DMS79 treated with DMSO at 0.1 percent for 48 hours (cell line): Measurements from ENCODE around the gene AGBL3.
"Not testable (repeated sequence)": the region's sequence is repeated elsewhere in the genome, so short reads cannot be mapped to it uniquely, and the experiment has no call there.

ENCODE experiments used
- DNase-seq: peaks from one replicate; lab custom pipeline; 2025; lab: John Stamatoyannopoulos, UW

The AGBL3 gene

DNA sequence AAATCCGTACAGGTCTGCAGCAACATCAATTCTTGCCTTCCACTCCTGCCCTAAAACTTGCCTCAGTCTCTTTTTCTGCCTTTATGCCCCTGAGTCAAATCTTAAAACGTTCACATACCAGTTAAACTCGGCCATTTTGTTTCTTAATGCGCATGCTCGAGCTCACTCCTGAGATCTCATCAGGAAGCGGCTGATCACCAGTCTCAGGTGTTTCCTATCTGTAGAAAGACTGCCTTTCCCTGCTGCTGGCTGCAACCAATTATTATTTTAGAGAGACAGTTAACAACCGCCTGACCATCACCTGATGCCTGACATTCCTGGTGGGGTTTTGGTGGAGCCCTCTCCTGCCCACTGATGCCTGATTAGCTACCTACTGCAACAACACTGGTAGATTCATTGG lies 91.3 kb downstream of the AGBL3 start:
- DNase-seq = no peak

DNA sequence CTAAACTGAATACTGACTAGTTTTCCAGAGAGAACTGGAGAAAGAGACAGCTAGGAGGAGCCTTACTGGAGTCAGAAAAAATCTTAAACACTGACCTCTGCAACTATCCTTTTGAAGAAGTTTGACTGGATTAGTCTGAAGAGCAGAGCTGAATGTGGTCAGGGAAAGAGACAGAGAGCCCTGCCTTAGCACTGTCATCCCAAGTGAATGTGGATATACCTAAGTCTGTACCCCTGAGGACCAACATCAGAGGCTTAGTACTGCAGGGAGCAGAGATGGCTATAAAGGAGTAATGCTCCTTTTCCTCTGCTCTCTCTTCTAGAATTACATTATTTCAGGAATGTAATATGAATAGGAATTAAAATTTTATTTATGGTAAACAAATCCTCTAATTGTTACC lies 91.7 kb downstream of the AGBL3 start:
- no peak for DNase-seq

DNA sequence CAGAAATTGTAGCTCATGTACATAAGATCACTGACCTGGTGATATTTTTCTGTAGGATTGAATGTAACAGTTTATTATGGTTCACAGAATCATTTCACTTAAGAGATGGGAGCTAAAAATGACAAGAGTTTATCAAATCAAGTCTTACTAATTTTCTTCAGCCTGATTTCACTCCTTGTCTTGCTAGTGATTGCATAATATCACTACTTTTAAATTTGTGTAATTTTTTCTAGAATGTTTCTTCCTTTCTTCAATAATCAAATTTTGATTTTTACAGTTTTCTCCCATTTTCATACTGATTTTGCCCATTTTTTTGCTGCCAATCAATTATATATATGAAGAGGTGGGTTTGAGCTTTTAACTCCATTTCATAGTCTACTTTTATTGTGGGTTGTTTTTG lies 92.8 kb downstream of the AGBL3 start:
- no peak for DNase-seq

DNA sequence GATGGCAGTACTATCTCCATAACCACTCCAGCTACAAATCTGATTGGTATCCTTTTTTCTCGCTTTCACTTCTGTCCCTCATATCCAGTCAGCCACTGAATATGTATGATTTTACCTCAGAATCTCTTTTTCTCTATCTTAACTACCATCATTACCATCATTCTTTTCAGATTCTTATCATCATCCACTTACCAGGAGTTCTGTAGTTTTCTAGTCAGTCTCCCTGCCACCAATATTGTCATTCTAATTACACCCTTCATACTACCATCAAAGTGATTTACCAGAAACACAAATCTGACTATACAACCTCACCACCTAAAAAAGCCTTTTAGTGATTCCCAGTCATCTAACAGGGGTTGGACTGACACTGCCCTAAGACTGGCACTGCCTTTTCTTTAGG lies 96.7 kb downstream of the AGBL3 start:
- no peak for DNase-seq

DNA sequence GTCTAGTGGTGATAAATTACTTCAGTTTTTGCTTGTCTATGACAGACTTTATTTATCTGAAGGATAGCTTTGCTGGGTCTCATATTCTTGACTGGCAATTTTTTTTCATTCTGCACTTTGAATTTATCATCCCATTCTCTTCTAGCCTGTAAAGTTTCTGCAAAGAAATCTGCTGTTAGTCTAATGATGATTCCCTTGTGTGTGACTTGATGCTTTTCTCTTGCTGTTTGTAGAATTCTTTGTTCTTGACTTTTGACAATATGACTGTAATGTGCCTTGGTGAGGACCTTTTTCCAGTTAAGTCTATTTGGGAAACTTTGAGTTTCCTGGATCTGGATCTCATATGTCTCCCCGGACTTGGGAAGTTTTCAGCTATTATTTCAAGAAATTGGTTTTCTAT lies 102.3 kb downstream of the AGBL3 start:
- no peak for DNase-seq

DNA sequence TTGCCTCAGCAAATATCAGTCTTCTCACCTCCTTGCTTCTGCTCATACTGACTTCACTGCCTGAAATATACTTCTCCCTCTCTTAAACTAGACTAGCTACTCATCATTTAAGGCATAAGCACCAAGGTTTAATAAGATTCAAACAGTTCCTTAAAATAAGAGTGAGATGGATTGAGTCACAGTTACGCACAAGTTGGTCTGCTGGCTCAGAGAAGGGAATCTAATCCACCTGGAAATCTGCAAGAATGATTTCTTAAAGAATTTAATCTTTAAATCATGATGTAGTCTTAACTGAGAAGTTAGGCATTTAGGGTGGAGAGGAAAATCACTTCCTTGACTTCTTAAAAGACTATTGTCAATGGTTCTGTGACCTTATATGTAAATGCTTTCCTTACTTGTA lies 105.4 kb downstream of the AGBL3 start:
- no peak for DNase-seq

DNA sequence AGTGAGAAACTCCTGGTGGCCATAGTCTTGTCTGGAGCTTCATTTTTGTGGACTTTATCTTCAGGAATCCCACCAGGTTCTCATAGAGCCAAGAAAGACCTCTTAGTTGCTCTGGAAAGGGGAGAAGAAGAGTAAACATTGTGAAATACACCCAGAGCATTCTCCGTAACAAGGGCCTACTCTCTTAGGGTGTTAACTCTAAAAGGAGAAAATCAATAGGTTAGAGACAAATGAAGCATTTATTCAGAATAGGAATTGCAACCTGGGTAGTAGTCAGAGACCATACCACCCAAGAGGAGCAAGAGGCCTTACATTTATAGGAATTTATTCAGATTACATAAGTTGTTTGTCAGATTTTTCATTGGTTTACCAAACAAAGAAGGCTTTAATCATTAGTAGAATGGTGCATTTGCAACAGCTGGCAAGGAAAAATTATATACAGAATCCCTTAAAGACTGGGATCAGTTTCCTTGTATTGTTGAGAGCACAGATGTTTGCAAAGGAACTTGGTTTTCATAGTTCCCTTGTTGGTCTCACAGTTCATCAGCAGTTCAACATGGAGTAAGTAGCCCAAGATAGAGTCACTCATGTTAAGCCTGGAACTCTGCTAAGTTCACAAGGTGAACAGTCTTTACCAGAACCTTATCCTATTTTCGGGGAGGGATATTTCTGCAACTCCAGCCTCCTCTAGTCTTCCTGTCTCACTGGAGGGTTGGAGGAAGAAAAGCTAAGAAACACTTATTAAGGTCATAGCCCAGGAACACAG lies 108.3 kb downstream of the AGBL3 start:
- no peak for DNase-seq

DNA sequence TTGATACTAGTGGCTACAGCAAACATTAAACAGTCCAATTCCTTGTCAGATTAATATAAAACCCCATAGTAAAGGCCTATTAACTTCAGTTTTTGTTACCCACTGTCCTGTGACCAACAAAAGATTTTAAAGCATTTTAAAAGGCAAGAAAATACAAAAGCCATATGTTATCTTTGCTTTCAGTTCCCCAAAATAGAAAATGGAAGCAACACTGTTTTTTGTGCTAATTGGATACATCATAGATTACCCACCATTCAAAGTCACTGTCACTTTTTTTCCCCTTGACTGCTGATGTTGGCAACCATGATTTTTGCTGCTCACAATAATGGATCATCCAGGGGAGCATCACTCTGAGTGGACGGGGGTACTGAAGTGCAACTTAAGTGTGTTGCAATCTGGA lies 109.1 kb downstream of the AGBL3 start:
- DNase-seq = no peak

DNA sequence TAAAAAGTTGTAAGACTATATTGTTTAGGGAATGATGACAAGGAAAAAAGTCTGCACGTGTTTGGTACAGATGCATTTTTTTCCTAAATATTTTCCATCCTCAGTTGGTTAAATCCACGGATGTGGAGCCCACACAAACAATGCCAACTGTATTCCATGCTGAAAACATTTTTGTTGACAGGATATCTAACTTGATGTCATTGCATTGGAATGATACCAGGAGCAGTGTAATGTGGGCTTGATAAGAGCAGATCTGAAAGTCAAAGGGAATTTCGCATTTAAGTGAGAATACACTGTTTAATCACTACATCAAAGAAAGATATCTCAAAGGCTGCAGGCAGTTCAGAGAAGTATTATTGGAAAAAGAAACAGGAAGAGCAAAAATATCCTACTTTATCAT lies 112.1 kb downstream of the AGBL3 start:
- no peak for DNase-seq

DNA sequence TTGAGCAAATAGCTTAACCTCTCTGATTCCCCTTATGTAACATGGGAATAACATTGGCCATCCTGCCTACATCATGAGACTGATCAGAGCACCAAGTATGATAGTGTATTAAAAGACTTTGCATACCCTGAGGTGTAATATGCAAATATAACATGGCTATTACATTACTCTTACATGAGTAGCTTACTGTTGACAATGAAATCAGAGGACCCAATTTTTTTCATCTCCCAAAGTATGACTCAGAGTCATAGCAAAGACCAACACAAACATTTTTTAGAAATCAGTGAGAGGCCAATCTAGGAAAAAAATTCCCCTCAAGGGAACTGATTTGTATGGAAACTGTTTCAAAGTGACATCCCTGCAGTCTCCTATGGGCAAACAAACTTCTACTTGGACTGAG lies 114.5 kb downstream of the AGBL3 start:
- no peak for DNase-seq

DNA sequence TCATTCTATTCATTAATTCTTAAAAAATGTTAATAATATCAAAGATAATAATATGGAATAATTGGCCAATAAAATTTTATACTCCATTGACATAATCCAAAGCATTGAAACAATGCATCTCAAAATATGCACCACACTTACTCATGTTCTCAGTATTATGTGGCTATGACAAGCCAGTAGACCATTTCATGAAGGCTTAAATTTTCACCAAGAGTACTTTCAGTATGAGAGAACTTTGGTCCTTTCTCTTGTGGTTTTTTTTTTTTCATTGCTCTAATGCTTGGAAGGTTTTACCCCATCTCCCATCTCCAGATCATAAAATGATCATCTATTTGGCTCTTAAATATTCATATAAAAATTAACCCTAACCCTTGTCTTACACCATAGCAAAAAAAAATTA lies 116.1 kb downstream of the AGBL3 start:
- no peak for DNase-seq

DNA sequence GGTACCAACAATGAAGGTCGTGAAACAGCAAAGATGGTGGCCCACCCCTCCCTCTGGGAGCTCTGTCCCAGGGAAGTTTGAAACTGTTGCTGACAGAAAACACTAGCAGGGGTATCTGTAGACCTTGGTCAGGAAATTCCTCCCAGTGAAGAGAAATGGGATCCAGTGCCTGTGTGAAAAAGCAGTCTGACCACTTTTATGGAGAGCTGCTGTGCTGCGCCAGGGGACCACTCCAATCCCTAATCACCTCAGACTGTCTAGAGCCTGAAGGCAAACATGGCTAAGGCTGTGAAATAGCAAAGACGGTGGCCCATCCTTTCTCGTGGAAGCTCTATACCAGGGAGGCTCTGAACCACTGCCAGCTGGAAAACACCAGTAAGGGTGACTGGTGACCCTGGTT lies 123.3 kb downstream of the AGBL3 start:
- no peak for DNase-seq

DNA sequence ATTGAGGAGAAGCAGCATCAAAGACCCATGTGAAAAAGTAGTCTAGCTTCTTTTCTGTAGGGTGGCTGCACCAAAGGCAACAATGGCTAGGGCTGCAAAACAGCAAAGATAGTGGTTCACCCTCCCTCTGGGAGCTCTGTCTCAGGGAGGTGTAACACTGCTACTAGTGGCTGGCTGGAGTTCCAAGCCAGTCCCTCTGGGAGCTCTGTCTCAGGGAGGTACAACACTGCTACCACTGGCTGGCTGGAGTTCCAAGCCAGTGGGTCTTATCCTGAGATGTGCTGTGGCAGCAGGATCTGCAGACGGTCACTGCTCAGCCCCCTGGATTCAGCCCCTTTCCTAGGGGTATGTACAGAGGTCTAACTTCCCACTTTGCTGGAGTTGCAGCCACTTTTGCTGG lies 123.7 kb downstream of the AGBL3 start:
- no peak for DNase-seq

DNA sequence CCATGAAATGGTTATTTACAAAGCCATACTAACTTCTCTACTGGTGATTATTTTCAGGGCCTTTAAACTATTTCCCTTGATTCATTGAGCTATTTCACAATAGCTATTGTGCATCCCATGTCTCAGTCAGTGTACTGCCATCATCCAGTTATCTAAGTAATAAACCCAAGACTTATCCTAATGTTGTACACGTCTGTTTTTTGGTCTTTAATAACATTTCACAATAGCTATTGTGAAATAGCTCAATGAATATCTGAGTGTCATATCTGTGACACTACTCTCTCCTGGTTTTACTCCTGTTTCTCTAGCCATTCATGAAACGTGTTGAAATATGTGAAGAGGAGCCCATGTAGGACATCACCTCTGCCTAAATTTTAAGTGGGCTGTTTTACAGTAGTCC lies 125.1 kb downstream of the AGBL3 start:
- no peak for DNase-seq

DNA sequence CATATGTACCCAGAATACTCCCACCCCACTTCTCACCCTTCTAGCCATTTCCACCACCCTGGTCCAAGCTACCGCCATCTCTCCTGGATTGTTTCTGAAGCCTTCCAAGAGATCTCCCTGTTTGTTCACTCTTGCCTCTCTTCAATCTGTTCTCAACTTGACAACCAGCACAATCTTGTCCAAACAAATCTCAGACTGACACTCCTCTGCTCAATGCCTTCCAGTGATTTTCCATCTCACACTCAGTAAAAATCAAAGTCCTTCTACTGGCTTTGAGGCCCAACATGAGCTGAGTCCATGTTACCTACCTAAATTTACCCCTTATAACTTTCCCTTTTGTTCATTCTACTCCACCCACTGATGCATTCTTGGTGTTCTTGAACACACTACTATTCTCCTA lies 128.3 kb downstream of the AGBL3 start:
- no peak for DNase-seq

DNA sequence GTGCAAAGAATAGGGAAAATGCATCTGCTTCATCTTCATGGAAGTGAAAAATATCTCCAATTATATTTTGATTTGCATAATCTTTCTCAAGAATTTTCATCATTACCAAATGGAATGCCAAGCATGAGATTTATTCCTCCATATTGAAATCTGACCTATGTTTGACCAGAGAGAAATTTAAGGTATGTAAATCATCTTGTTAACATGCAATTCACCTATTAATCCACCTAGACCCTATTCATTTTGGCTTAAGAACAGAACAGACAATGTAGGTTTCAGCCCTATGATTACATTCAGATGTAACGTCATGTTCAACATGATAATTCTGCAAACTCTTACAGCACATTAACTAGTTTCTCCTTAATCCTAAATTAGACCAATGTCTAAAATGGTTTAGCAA lies 130.8 kb downstream of the AGBL3 start:
- DNase-seq = no peak

DNA sequence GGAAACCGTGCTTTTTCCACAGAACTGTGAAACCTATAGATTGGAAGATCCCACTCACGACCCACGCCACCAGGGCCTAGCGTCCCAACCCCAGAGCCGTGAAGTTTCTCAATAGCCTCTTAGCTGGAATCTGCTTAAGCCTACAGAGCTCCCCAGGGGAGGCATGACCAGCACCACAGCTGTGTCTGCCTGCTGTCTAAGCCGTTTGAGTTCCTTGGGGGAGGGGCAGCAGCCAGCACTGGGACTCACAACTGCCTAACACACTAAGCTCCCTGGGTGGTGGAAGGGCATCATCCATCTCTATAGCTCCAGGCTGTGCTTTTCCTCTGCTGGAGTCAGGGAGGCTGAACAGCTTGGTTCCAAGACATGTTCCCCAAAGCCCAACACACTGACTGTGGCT lies 135.6 kb downstream of the AGBL3 start:
- no peak for DNase-seq

DNA sequence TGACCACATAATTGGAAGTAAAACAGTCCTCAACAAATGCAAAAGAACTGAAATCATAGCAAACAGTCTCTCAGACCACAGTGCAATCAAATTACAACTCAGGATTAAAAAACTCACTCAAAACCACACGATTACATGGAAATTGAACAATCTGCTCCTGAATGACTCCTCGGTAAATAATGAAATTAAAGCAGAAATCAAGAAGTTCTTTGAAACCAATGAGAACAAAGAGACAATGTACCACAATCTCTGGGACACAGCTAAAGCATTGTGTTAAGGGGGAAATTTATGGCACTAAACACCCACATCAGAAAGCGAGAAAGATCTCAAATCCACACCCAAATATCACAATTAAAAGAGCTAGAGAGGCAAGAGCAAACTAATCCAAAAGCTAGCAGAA lies 138.3 kb downstream of the AGBL3 start:
- DNase-seq = not testable (repeated sequence)

DNA sequence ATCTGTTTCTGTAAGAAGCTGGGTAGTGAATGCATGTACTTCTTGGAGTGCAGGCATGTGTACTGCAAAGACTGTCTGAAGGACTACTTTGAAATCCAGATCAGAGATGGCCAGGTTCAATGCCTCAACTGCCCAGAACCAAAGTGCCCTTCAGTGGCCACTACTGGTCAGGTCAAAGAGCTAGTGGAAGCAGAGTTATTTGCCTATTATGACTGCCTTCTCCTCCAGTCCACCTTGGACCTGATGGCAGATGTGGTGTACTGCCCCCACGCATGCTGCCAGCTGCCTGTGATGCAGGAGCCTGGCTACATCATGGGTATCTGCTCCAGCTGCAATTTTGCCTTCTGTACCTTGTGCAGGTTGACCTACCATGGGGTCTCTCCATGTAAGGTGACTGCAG lies 142.6 kb downstream of the AGBL3 start:
- DNase-seq = no peak

DNA sequence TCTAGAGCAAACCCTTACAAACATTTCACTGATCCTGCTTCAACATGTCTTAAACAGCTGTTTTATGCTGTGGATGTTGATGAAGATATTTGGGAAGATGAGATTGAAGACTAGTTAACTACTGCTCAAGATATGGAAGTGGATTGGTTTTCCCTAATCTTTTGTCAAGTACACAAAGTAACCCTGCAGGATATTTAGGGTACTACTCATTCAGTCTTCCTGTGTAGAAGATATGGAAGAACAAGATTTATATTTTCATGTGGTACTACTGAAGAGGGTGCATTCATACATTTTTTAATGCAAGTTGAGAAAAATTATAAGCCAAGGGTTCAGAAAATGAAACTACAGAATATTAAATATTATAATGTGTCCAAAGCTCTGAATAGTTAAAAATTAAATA lies 143.3 kb downstream of the AGBL3 start:
- no peak for DNase-seq

DNA sequence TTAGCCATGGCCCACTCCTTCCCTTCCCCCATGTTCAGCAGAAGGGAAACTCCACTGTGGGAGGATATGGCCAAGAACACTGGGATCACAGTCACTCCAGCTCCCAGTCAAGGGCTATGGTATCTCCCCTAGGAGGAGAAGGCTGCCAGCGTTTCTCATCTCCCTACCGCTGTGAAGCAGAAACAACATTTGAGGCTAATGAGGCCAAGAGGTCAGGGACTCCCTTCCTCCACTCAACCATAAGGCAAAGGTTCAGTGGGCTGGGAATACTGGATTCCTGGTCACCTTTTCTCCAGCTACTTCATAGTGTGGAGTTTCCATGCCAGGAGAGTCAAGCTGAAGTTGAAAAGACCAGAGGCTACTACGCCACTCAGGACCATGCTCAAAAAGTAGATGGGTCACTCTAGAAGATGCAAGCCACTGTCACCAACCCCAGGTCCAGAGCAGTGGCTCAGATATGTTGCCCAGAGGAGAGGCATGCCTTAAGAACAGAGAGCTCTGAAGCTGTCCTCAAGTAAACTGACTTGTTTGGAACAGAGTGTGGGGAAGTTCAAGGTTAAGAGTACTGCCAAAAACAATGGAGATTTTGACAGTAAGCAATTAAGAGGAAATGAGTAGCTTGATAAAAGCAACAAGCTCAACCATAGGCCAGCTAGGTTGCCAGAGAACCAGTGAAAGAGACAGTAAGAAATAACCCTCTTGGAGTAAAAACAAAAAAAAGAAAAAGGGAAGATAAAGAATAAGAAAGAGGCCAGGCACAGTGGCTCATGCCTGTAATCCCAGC lies 157.8 kb downstream of the AGBL3 start:
- DNase-seq = no peak

DNA sequence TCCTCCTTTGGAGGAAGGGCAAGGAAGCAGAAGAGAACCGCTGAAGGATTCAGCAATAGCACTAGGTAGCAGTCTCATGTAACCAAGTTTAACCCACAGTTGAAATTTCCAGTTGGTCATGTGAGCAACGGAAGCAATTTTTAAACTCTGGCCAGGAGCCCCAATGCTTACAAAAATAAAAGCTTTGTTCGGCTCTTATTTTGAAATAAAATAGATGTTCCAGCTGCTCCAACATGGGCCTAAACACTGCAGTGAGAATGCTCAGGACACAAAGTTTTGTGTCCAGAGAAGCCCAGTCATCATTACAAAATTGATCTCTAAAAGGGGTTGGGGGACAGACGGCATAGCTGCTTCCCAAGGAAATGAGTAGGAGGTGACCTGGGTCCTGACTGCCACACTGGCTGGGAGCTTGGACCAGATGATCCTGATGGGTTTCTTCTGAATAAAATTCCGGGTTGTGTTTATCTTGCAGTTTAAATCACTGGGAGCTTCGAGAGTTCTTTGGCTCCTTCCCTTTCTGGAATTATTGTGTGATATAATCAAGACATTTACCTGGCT lies 161.1 kb downstream of the AGBL3 start:
- DNase-seq = no peak

DNA sequence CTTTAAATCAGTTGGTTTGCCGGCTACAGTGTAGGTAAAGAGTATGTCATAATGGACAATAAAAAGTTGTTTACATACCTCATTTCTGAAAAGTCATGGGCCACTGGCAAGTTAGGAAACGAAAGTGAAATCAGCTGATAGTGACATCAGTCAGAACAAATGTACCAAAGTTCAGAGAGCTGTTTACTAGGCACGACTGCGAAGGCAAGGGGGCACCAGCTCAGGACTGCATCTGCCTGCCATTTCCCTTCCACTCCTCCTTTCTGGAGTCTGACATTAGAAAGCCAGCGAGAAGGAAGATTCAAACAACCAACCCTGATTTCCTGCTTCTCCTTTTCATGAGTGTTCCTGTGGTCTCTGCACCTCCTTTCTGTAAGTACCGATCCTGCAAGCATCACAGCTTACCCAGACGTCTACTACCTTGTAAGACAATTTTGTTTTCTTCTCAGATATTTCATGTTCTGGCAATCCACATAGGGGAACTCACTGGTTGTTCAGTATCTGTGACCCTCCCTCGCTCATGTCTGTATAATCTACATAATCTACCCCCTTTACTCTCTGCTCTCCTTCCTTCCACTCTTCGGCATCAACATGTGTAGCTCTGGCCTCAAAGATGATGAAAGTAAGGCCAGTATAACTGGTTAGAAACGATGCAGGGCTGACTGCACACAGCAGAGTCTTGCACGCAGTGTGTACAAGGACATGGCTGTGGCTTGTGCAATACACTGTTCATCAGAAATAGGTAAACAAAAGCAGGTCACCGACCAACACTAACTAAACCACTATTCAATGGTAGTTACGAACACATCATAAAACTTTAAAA lies 161.8 kb downstream of the AGBL3 start, which contains the start of gene TMEM140:
Gene TMEM140, plus strand, starts transcription at position 174 of the 823 bp plus-strand sequence. CDS start 16,370 bp downstream, outside the sequence.
- DNase-seq = peak; percentile 11
